GM13977 (cell line): ENCODE results near the gene PDE3B.

Experiments used
- DNase-seq: peaks from one replicate; pipeline ENCODE4 v3.0.0; 2012; ENCODE audit warnings: low spot score
- in situ Hi-C: fragments of 300-500 bp; cut with MboI; formaldehyde crosslinking; loops from one replicate; pipeline ENCODE4 v1.12.0; 2022; ENCODE audit warnings: low sequenced_read_pairs, low pct_unique_long_range_greater_than_20kb, mixed read lengths, inconsistent platforms; ENCODE audit not compliant: unreplicated experiment
- TF ChIP-seq, protein P1 (sequence below): IDR thresholded peaks from 2 replicates; pipeline ENCODE4 v1.5.1; 2012; ENCODE audit warnings: mild to moderate bottlenecking, control low read depth; ENCODE audit not compliant: insufficient read depth; ENCODE audit errors: extremely low read depth, missing control alignments

Gene PDE3B

DNA sequence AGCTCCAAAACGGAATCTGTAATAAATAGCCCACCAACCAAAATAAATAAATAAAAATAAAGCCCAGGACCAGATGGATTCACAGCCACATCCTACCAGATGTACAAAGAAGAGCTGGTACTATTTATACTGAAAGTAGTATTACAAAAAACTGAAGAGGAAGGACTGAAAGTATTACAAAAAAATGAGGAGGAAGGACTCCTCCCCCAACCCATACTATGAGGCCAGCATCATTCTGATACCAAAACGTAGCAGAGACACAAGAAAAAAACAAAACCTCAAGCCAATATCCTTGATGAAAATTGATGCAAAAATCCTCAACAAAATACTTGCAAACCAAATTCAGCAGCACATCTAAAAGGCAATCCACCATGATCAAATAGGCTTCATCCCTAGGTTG lies 183.0 kb downstream of the PDE3B start:
- TF ChIP-seq, protein P1, sequence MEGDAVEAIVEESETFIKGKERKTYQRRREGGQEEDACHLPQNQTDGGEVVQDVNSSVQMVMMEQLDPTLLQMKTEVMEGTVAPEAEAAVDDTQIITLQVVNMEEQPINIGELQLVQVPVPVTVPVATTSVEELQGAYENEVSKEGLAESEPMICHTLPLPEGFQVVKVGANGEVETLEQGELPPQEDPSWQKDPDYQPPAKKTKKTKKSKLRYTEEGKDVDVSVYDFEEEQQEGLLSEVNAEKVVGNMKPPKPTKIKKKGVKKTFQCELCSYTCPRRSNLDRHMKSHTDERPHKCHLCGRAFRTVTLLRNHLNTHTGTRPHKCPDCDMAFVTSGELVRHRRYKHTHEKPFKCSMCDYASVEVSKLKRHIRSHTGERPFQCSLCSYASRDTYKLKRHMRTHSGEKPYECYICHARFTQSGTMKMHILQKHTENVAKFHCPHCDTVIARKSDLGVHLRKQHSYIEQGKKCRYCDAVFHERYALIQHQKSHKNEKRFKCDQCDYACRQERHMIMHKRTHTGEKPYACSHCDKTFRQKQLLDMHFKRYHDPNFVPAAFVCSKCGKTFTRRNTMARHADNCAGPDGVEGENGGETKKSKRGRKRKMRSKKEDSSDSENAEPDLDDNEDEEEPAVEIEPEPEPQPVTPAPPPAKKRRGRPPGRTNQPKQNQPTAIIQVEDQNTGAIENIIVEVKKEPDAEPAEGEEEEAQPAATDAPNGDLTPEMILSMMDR, result no peak
- in situ Hi-C loops, result no loop called here
- DNase-seq, result no peak

DNA sequence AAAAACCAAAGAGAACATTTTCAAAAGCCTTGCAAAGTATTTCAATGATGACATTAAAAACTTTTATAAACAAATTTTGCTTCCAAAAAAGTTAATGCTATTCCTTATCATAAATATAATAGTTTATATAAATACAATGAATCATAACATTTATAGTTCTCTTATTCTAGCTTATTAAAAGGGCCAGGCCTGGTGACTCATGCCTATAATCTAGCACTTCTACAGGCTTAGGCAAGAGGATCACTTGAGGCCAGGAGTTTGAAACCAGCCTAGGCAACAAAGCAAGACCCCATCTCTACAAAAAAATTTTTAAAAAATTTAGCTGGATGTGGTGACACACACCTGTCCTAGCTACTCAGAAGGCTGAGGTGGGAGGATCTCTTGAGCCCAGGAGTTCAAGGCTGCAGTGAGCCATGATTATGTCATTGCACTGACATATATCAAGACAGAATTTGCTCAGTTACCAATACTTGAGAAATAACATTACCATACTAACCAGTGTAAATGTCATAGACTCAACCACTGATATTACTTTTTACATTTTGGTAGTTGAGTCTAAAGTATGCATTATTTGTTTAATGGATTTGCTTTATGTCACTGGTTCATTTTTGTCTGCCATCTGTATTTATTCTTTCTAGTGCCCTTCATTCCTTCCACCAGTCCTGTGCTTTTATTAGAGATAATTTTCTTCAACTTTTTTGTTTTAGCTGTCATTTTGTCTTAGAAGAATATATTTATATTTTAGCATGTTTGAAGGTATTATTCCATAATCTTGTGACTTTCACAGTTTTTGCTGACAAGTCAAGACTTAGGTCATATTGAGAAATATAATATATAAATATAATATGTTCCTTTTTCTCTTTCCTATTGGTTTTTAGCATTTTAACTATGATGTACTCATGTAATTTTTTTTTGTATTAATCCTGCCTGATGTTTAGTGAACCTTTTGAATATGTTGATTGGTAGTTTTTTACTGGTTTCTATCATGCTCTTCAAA lies 192.2 kb downstream of the PDE3B start:
- in situ Hi-C loops, result no loop called here
- TF ChIP-seq, protein P1, result no peak
- DNase-seq, result no peak

DNA sequence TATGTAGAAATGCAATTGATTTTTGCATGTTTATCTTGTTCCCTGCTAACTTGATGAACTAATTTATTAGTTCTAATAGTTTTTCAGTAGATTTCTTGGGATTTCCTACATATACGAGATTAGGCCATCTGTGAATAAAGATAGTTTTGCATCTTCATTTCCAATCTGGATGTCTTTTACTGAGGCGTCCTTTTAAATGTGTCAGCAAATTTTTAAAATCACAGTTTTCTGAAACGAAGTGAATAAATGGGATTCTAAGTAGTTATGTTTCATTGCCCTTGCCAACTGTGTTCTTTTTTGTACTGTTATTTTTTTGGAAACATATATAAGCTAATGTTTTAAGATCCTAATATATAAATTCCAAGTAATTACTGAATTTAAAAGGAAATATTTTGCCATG lies 198.4 kb downstream of the PDE3B start:
- DNase-seq, result no peak
- in situ Hi-C loops, result no loop called here
- TF ChIP-seq, protein P1, result no peak

DNA sequence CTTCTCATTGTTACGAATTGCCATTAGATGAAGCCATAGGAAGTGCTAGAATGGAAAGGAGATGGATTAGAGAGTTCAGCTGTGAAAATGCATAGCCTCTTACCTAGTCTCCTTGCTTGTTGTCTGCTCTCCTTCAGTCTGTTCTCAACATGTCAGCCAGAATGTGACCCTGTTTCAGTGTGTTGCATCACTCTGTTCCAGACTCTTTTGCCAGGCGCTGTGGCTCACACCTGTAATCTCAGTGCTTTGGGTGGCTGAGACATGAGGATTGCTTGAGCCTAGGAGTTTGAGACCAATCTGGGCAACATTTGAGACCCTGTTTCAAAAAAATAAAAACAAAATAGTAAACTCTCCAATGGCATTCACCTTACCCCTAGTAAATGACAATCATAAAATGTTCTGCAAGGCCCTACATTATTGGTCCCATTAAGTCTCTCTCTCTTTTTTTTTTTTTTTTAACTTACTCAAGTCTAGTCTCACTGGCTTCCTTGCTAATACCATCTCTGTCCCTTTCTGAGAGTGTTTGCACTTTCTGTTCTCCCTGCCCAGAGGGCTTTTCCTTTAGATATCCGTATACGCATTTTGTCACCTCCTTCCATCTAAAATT lies 209.1 kb downstream of the PDE3B start:
- TF ChIP-seq, protein P1, result no peak
- in situ Hi-C loops, result no loop called here
- no peak for DNase-seq

DNA sequence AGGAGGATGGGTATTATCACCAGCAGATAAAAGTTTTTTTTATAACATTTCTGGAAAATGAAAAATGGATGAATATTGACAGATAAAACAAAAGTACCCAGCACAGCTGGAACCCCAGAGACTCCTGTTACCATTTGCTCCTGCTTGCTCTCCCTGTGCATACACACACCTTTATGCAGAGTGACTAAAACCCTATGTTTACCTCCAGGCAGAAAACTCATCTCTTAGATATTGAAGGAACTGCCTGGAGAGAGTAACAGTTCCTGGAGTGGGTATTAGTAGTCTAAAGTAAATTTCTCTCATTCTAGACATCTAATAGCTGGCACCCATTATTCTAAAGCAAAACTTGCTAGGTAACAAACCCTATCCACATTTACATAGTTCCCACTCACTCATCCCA lies 210.5 kb downstream of the PDE3B start:
- in situ Hi-C loops, result no loop called here
- no peak for DNase-seq
- TF ChIP-seq, protein P1, result no peak

DNA sequence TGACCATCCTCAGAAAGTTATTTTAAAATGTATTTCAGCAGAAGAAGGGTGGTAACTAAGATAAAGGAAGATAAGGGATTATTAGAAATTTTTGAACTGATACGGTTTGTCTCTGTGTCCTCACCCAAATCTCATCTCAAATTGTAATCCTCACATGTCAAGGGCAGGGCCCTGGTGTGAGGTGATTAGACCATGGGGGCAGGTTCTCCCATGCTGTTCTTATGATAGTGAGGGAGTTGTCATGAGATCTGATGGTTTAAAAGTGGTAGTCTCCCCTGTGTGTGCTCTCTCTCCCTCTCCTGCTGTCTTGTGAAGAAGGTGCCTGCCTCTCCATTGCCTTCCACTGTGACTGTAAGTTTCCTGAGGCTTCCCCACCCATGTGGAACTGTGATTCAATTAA lies 212.3 kb downstream of the PDE3B start:
- TF ChIP-seq, protein P1, result no peak
- no peak for DNase-seq
- in situ Hi-C loops, result no loop called here
